Osteocyte (in vitro differentiated cells): Measurements from ENCODE around the gene PRKACG. TPM values are rescaled to one million over a fixed set of nuclear protein-coding genes. Genes with fewer than 3 reads are reported as not detected.

Experiments used
- DNase-seq: peaks from one replicate; pipeline ENCODE4 v3.0.0; 2021; ENCODE audit warnings: mixed read lengths; ENCODE audit not compliant: unreplicated experiment; ENCODE audit errors: extremely low spot score
- H3K27ac Mint-ChIP-seq: one replicate; pipeline ENCODE4 v1.8.0; 2021; ENCODE audit warnings: mild to moderate bottlenecking, mixed read lengths; ENCODE audit not compliant: unreplicated experiment
- H3K27me3 Mint-ChIP-seq: one replicate; pipeline ENCODE4 v1.8.0; 2021; ENCODE audit warnings: mixed read lengths; ENCODE audit not compliant: unreplicated experiment
- H3K36me3 Mint-ChIP-seq: one replicate; pipeline ENCODE4 v1.8.0; 2021; ENCODE audit warnings: mixed read lengths; ENCODE audit not compliant: unreplicated experiment
- H3K4me1 Mint-ChIP-seq: one replicate; pipeline ENCODE4 v1.8.0; 2021; ENCODE audit warnings: mixed read lengths; ENCODE audit not compliant: unreplicated experiment
- H3K4me3 Mint-ChIP-seq: one replicate; pipeline ENCODE4 v1.8.0; 2021; ENCODE audit warnings: mild to moderate bottlenecking, moderate library complexity, mixed read lengths; ENCODE audit not compliant: unreplicated experiment
- H3K9me3 Mint-ChIP-seq: one replicate; pipeline ENCODE4 v1.8.0; 2021; ENCODE audit warnings: mixed read lengths; ENCODE audit not compliant: unreplicated experiment
- total RNA-seq: library from RNA; stranded (reverse); gene quantifications from 2 replicates; pipeline ENCODE4 v1.2.1, GENCODE V29; 2021
- TF ChIP-seq, protein P1 (sequence below): fragments of 200-600 bp; sonication (generic); IDR thresholded peaks from 2 replicates; pipeline ENCODE4 v1.5.0; 2021; ENCODE audit warnings: antibody characterized with exemption, mild to moderate bottlenecking, moderate library complexity

PRKACG gene
- total RNA-seq, 1 donor from 2014 or later, result not detected

DNA sequence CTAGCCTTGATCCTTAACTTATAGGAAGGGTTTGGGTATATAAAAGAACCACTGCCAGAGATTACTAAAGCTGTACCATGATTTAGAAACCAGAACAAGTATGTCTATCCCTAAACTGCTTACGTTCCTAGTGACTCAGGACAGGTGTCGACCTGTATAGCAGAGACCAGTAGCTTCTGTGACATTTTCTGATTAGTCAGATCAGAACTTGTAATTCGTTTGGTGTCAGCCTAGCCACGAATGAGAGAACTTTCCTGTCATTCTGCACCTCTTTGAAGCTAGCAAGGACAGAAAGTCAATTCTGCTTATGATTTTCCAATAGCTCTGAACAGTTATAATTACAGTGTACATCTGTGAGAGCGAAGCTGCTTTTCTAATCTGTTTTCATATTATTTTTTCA, 39.5 kb downstream of the PRKACG start:
- Mint-ChIP-seq H3K27ac (no peak overlapping the region), H3K36me3 (no peaks in the 10 kb centered on the region), H3K4me3 (no peak overlapping the region), H3K4me1 (no peaks in the 10 kb centered on the region), H3K9me3 (no peaks in the 10 kb centered on the region), H3K27me3 (peaks cover 9% of the 10 kb centered on the region)
- no peak for DNase-seq
- TF ChIP-seq, protein P1, sequence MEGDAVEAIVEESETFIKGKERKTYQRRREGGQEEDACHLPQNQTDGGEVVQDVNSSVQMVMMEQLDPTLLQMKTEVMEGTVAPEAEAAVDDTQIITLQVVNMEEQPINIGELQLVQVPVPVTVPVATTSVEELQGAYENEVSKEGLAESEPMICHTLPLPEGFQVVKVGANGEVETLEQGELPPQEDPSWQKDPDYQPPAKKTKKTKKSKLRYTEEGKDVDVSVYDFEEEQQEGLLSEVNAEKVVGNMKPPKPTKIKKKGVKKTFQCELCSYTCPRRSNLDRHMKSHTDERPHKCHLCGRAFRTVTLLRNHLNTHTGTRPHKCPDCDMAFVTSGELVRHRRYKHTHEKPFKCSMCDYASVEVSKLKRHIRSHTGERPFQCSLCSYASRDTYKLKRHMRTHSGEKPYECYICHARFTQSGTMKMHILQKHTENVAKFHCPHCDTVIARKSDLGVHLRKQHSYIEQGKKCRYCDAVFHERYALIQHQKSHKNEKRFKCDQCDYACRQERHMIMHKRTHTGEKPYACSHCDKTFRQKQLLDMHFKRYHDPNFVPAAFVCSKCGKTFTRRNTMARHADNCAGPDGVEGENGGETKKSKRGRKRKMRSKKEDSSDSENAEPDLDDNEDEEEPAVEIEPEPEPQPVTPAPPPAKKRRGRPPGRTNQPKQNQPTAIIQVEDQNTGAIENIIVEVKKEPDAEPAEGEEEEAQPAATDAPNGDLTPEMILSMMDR, result no peak

GRCh38 chr9:68973619-68974018, 40.3 kb downstream of the PRKACG start:
- Mint-ChIP-seq H3K27me3 (peaks cover 10% of the 10 kb centered on the region), H3K4me1 (no peaks in the 10 kb centered on the region), H3K4me3 (no peak overlapping the region), H3K27ac (no peak overlapping the region), H3K9me3 (no peaks in the 10 kb centered on the region), H3K36me3 (no peaks in the 10 kb centered on the region)
- DNase-seq, result no peak
- TF ChIP-seq, protein P1, result no peak

GRCh38 chr9:68970151-68970550, 43.8 kb downstream of the PRKACG start:
- Mint-ChIP-seq H3K27ac (no peak overlapping the region), H3K4me1 (no peaks in the 10 kb centered on the region), H3K27me3 (peaks cover 12% of the 10 kb centered on the region), H3K36me3 (no peaks in the 10 kb centered on the region), H3K4me3 (no peak overlapping the region), H3K9me3 (no peaks in the 10 kb centered on the region)
- TF ChIP-seq, protein P1, result no peak
- no peak for DNase-seq

GRCh38 chr9:68969538-68969937, 44.4 kb downstream of the PRKACG start:
- Mint-ChIP-seq H3K27ac (no peak overlapping the region), H3K27me3 (peaks cover 12% of the 10 kb centered on the region), H3K9me3 (no peaks in the 10 kb centered on the region), H3K4me3 (no peak overlapping the region), H3K36me3 (no peaks in the 10 kb centered on the region), H3K4me1 (no peaks in the 10 kb centered on the region)
- TF ChIP-seq, protein P1, result no peak
- no peak for DNase-seq

DNA sequence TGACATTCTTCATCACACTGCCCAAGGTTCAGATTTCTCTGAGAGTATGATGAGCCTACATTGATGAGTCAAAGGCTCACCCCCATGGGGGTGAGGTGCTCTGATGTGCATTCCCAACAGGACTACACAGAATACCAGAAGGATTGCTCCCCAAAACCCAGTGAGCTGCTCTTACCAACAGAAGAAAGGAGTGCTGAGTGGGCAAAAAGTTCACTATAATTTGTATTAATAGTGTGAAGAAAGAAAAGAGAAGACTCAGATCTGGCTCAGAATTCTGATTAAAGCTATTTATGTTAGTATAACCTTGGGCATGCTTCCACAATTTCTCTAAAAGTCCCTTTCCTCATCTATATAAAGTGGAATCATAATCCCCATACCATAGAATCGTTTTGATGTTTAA, 46.1 kb downstream of the PRKACG start:
- H3K4me1 Mint-ChIP-seq, result no peaks in the 10 kb centered on the region
- no peak for DNase-seq
- no peak overlapping the region for H3K27ac Mint-ChIP-seq
- peaks cover 13% of the 10 kb centered on the region for H3K27me3 Mint-ChIP-seq
- TF ChIP-seq, protein P1, result no peak
- no peak overlapping the region for H3K4me3 Mint-ChIP-seq
- no peaks in the 10 kb centered on the region for H3K9me3 Mint-ChIP-seq
- H3K36me3 Mint-ChIP-seq, result no peaks in the 10 kb centered on the region
